SU-DHL-6 (cell line): Measurements from ENCODE around the gene DYNLRB1.

ENCODE experiments used
- H2AFZ ChIP-seq: fragments of 200-600 bp; sonication (generic); 2 replicates; pipeline ENCODE4 v1.6.1; 2014; ENCODE audit warnings: low read depth, mild to moderate bottlenecking, moderate library complexity, mixed read lengths, antibody characterized with exemption, low read length; ENCODE audit not compliant: severe bottlenecking
- H3F3A ChIP-seq: fragments of 200-600 bp; shearing (Covaris generic); 2 replicates; pipeline ENCODE4 v1.6.0; 2016; ENCODE audit warnings: antibody characterized with exemption, mild to moderate bottlenecking; ENCODE audit not compliant: insufficient read depth
- H3K27ac ChIP-seq: fragments of 200-600 bp; sonication (generic); 2 replicates; pipeline ENCODE4 v1.5.1; 2016; ENCODE audit warnings: low read depth, mild to moderate bottlenecking, low read length, moderate library complexity, mixed read lengths
- H3K27me3 ChIP-seq: fragments of 200-600 bp; sonication (generic), shearing (Covaris generic); 2 replicates; pipeline ENCODE4 v1.6.0; 2014; ENCODE audit warnings: mild to moderate bottlenecking, low read length
- H3K36me3 ChIP-seq: fragments of 200-600 bp; sonication (generic); 2 replicates; pipeline ENCODE4 v1.6.1; 2014; ENCODE audit warnings: mild to moderate bottlenecking, low read length, mixed read lengths
- H3K4me2 ChIP-seq: fragments of 300-600, 200-600 bp; shearing (Covaris generic), sonication (generic); 2 replicates; pipeline ENCODE4 v1.6.0; 2014; ENCODE audit warnings: low read length, low read depth, mild to moderate bottlenecking; ENCODE audit not compliant: poor library complexity, severe bottlenecking
- H3K4me3 ChIP-seq: fragments of 200-600 bp; sonication (generic); 2 replicates; pipeline ENCODE4 v1.5.1; 2014; ENCODE audit warnings: antibody characterized with exemption, low read length, mild to moderate bottlenecking, mixed read lengths; ENCODE audit not compliant: insufficient read depth, poor library complexity, severe bottlenecking
- H3K79me2 ChIP-seq: fragments of 200-600 bp; sonication (generic); 2 replicates; pipeline ENCODE4 v1.6.1; 2014; ENCODE audit warnings: mild to moderate bottlenecking, low read length, moderate library complexity; ENCODE audit not compliant: insufficient read depth
- H3K9ac ChIP-seq: fragments of 200-600 bp; sonication (generic); 2 replicates; pipeline ENCODE4 v1.7.0; 2014; ENCODE audit warnings: mild to moderate bottlenecking, low read length
- H3K9me2 ChIP-seq: fragments of 200-600 bp; sonication (generic); replicated peaks from 2 replicates; pipeline ENCODE4 v1.6.1; 2014; ENCODE audit warnings: low read length; ENCODE audit not compliant: insufficient read depth
- H3K9me3 ChIP-seq: fragments of 200-600 bp; sonication (generic); 2 replicates; pipeline ENCODE4 v1.6.1; 2014; ENCODE audit warnings: low read length, mixed read lengths; ENCODE audit not compliant: insufficient read depth
- H4K20me1 ChIP-seq: fragments of 200-600 bp; sonication (generic); 2 replicates; pipeline ENCODE4 v1.6.1; 2014; ENCODE audit warnings: low read depth, mild to moderate bottlenecking, antibody characterized with exemption, low read length, moderate library complexity, mixed read lengths
- CTCF ChIP-seq: fragments of 200-600 bp; sonication (generic); IDR thresholded peaks from one replicate; pipeline ENCODE4 v1.5.1; 2017; ENCODE audit warnings: antibody characterized with exemption, mild to moderate bottlenecking, low read length, moderate library complexity; ENCODE audit not compliant: insufficient read depth, poor library complexity, severe bottlenecking
- EZH2phosphoT487 ChIP-seq: fragments of 200-600 bp; sonication (generic), shearing (Covaris generic); conservative IDR thresholded peaks from 2 replicates; pipeline ENCODE4 v1.6.1; 2018; ENCODE audit warnings: mild to moderate bottlenecking, antibody characterized with exemption, low read length, moderate library complexity, mixed read lengths

The DYNLRB1 gene

GRCh38 chr20:34547844-34548613, 31.8 kb downstream of the DYNLRB1 start:
- H3K36me3 ChIP-seq: no peaks in the 10 kb centered on the region
- no peaks in the 10 kb centered on the region for H3K79me2 ChIP-seq
- no peak overlapping the region for H3K27ac ChIP-seq
- H3K9me2 ChIP-seq: no peaks in the 10 kb centered on the region
- no peaks in the 10 kb centered on the region for H4K20me1 ChIP-seq
- no peak overlapping the region for H3K4me3 ChIP-seq
- TF ChIP-seq EZH2phosphoT487: no peak
- no peak for TF ChIP-seq CTCF
- H2AFZ ChIP-seq: no peak overlapping the region
- no peaks in the 10 kb centered on the region for H3K9me3 ChIP-seq
- no peak overlapping the region for H3K4me2 ChIP-seq
- no peaks in the 10 kb centered on the region for H3F3A ChIP-seq
- no peak overlapping the region for H3K9ac ChIP-seq
- no peaks in the 10 kb centered on the region for H3K27me3 ChIP-seq

GRCh38 chr20:34549291-34549928, 33.2 kb downstream of the DYNLRB1 start:
- H2AFZ ChIP-seq: no peak overlapping the region
- no peaks in the 10 kb centered on the region for H3K9me3 ChIP-seq
- no peaks in the 10 kb centered on the region for H3F3A ChIP-seq
- TF ChIP-seq EZH2phosphoT487 (no peak), CTCF (no peak)
- no peaks in the 10 kb centered on the region for H3K27me3 ChIP-seq
- no peak overlapping the region for H3K27ac ChIP-seq
- H3K36me3 ChIP-seq: no peaks in the 10 kb centered on the region
- no peak overlapping the region for H3K4me2 ChIP-seq
- H3K4me3 ChIP-seq: no peak overlapping the region
- no peaks in the 10 kb centered on the region for H3K79me2 ChIP-seq
- H3K9ac ChIP-seq: no peak overlapping the region
- no peaks in the 10 kb centered on the region for H3K9me2 ChIP-seq
- H4K20me1 ChIP-seq: no peaks in the 10 kb centered on the region

GRCh38 chr20:34549929-34550305, 33.7 kb downstream of the DYNLRB1 start:
- H3K79me2 ChIP-seq: no peaks in the 10 kb centered on the region
- H3K9me3 ChIP-seq: no peaks in the 10 kb centered on the region
- no peak overlapping the region for H3K4me3 ChIP-seq
- H3F3A ChIP-seq: no peaks in the 10 kb centered on the region
- H3K9ac ChIP-seq: no peak overlapping the region
- no peak overlapping the region for H3K27ac ChIP-seq
- no peaks in the 10 kb centered on the region for H4K20me1 ChIP-seq
- no peaks in the 10 kb centered on the region for H3K36me3 ChIP-seq
- no peaks in the 10 kb centered on the region for H3K9me2 ChIP-seq
- TF ChIP-seq EZH2phosphoT487: no peak
- TF ChIP-seq CTCF: no peak
- no peak overlapping the region for H2AFZ ChIP-seq
- H3K27me3 ChIP-seq: no peaks in the 10 kb centered on the region
- H3K4me2 ChIP-seq: no peak overlapping the region
